ENCODE data around the gene TMEM156. TPM values are rescaled to one million over a fixed set of nuclear protein-coding genes. Genes with fewer than 3 reads are reported as not detected.
A peak's percentile ranks its signal among the peaks of the same experiment; 100 is the strongest.

The TMEM156 gene
- total and polyA plus RNA-seq, 4 donors, result 0.58 to 0.70 (median 0.64) TPM

- H3K9me3 ChIP-seq (ENCODE audit: control insufficient read depth in 4 of 4, low read length in 3 of 4), result no peaks in the 10 kb centered on the region
- H3K36me3 ChIP-seq (ENCODE audit: control insufficient read depth in 4 of 4, insufficient read depth in 3 of 4, low read depth in 1 of 4, low read length in 3 of 4), result no peaks in the 10 kb centered on the region
- H3K4me1 ChIP-seq (ENCODE audit: control insufficient read depth in 4 of 4, insufficient read depth in 4 of 4, low read length in 3 of 4), result peaks cover 3 to 40% (median 21%) of the 10 kb centered on the region in 4 donors
- no peak overlapping the region for H3K9ac ChIP-seq (ENCODE audit: low read depth in 1 of 2, low read length in 2 of 2)
- peak overlapping the region in 1 of 2 donors; percentile 33 for H3K27ac ChIP-seq (ENCODE audit: low read depth in 1 of 2, low read length in 2 of 2)
- H3K27me3 ChIP-seq (ENCODE audit: control insufficient read depth in 4 of 4, insufficient read depth in 4 of 4, low read length in 3 of 4), result no peaks in the 10 kb centered on the region
- H3K4me3 ChIP-seq (ENCODE audit: low read depth in 1 of 3, low read length in 3 of 3), result no peak overlapping the region
- WGBS, result 80% methylated on average over 1 of the region's 1 CpG
- DNase-seq (ENCODE audit: low spot score), result no peak
- TF ChIP-seq ZBTB33 (IDR thresholded peaks at IDR 0.05) (no peak), GABPA (IDR thresholded peaks at IDR 0.05 in 1 of 2, conservative IDR thresholded peaks at IDR 0.05 in 1 of 2) (no peak), HNF4A (conservative IDR thresholded peaks at IDR 0.05) (no peak), FOXA1 (IDR thresholded peaks at IDR 0.05) (no peak), TAF1 (conservative IDR thresholded peaks at IDR 0.05) (no peak), NR2F2 (IDR thresholded peaks at IDR 0.05) (no peak), EGR1 (IDR thresholded peaks at IDR 0.05; ENCODE audit: low read depth in 2 of 2) (no peak), RXRA (IDR thresholded peaks at IDR 0.05) (no peak), YY1 (IDR thresholded peaks at IDR 0.05) (no peak), SP1 (IDR thresholded peaks at IDR 0.05) (no peak), FOXA2 (IDR thresholded peaks at IDR 0.05) (no peak), JUND (IDR thresholded peaks at IDR 0.05) (no peak), CTCF (IDR thresholded peaks at IDR 0.05; ENCODE audit: low read depth, low read length, missing input control) (no peak), HNF4G (IDR thresholded peaks at IDR 0.05) (no peak), ATF3 (IDR thresholded peaks at IDR 0.05) (no peak), MAX (IDR thresholded peaks at IDR 0.05) (no peak)
These were observed 16.1 kb upstream of the TMEM156 start for GRCh38 chr4:39048311-39048710.

- no peak for DNase-seq (ENCODE audit: low spot score)
- 79% methylated on average over 2 of the region's 2 CpGs for WGBS
- Histone ChIP-seq H3K4me1 (ENCODE audit: control insufficient read depth in 4 of 4, insufficient read depth in 4 of 4, low read length in 3 of 4) (peaks cover 5 to 43% (median 23%) of the 10 kb centered on the region in 4 donors), H3K9ac (ENCODE audit: low read depth in 1 of 2, low read length in 2 of 2) (no peak overlapping the region), H3K36me3 (ENCODE audit: control insufficient read depth in 4 of 4, insufficient read depth in 3 of 4, low read depth in 1 of 4, low read length in 3 of 4) (no peaks in the 10 kb centered on the region), H3K27me3 (ENCODE audit: control insufficient read depth in 4 of 4, insufficient read depth in 4 of 4, low read length in 3 of 4) (no peaks in the 10 kb centered on the region), H3K27ac (ENCODE audit: low read depth in 1 of 2, low read length in 2 of 2) (peak overlapping the region in 1 of 2 donors; percentile 33), H3K4me3 (ENCODE audit: low read depth in 1 of 3, low read length in 3 of 3) (no peak overlapping the region), H3K9me3 (ENCODE audit: control insufficient read depth in 4 of 4, low read length in 3 of 4) (no peaks in the 10 kb centered on the region)
- TF ChIP-seq, protein P1, sequence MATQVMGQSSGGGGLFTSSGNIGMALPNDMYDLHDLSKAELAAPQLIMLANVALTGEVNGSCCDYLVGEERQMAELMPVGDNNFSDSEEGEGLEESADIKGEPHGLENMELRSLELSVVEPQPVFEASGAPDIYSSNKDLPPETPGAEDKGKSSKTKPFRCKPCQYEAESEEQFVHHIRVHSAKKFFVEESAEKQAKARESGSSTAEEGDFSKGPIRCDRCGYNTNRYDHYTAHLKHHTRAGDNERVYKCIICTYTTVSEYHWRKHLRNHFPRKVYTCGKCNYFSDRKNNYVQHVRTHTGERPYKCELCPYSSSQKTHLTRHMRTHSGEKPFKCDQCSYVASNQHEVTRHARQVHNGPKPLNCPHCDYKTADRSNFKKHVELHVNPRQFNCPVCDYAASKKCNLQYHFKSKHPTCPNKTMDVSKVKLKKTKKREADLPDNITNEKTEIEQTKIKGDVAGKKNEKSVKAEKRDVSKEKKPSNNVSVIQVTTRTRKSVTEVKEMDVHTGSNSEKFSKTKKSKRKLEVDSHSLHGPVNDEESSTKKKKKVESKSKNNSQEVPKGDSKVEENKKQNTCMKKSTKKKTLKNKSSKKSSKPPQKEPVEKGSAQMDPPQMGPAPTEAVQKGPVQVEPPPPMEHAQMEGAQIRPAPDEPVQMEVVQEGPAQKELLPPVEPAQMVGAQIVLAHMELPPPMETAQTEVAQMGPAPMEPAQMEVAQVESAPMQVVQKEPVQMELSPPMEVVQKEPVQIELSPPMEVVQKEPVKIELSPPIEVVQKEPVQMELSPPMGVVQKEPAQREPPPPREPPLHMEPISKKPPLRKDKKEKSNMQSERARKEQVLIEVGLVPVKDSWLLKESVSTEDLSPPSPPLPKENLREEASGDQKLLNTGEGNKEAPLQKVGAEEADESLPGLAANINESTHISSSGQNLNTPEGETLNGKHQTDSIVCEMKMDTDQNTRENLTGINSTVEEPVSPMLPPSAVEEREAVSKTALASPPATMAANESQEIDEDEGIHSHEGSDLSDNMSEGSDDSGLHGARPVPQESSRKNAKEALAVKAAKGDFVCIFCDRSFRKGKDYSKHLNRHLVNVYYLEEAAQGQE (IDR thresholded peaks at IDR 0.05), result no peak
- no peak for TF ChIP-seq EGR1 (IDR thresholded peaks at IDR 0.05; ENCODE audit: low read depth in 2 of 2)
These were observed 15.5 kb upstream of the TMEM156 start for GRCh38 chr4:39047681-39048080.
